GM23338 (cell line): ENCODE measurements around the gene IGF2BP1. TPM values are rescaled to one million over a fixed set of nuclear protein-coding genes. Genes with fewer than 3 reads are reported as not detected.

Experiments used
- ATAC-seq: fragments of 200-7000 bp; cut with Tn5 transposase; 3 replicates; pipeline ENCODE4 v1.9.1; 2020
- DNase-seq: peaks from one replicate; pipeline ENCODE4 v3.0.0-alpha.2; 2015; ENCODE audit warnings: low spot score
- H2AFZ ChIP-seq: fragments of 200-600 bp; sonication (generic); 2 replicates; pipeline ENCODE4 v1.8.0; 2016; ENCODE audit warnings: antibody characterized with exemption, mild to moderate bottlenecking, moderate library complexity
- H3F3A ChIP-seq: fragments of 200-600 bp; sonication (generic); replicated peaks from 2 replicates; pipeline ENCODE4 v1.8.0; 2017; ENCODE audit warnings: antibody characterized with exemption, mixed run types, low read depth
- H3K27ac ChIP-seq: fragments of 200-600 bp; sonication (generic); 2 replicates; pipeline ENCODE4 v1.6.1; 2016; ENCODE audit warnings: low read depth
- H3K27me3 ChIP-seq: fragments of 200-600 bp; sonication (generic); 2 replicates; pipeline ENCODE4 v1.8.0; 2016; ENCODE audit warnings: mild to moderate bottlenecking, mixed run types, moderate library complexity; ENCODE audit not compliant: insufficient read depth
- H3K36me3 ChIP-seq: fragments of 200-600 bp; sonication (generic); 2 replicates; pipeline ENCODE4 v1.8.0; 2016; ENCODE audit warnings: mild to moderate bottlenecking; ENCODE audit not compliant: insufficient read depth
- H3K4me1 ChIP-seq: fragments of 200-600 bp; sonication (generic); 2 replicates; pipeline ENCODE4 v1.8.0; 2016; ENCODE audit warnings: mild to moderate bottlenecking, moderate library complexity; ENCODE audit not compliant: insufficient read depth
- H3K4me2 ChIP-seq: fragments of 200-600 bp; sonication (generic); 2 replicates; pipeline ENCODE4 v1.7.1; 2017; ENCODE audit warnings: mixed run types
- H3K4me3 ChIP-seq: fragments of 200-600 bp; sonication (generic); 2 replicates; pipeline ENCODE4 v1.6.1; 2016; ENCODE audit warnings: mixed run types
- H3K79me2 ChIP-seq: fragments of 200-600 bp; sonication (generic); replicated peaks from 2 replicates; pipeline ENCODE4 v1.8.0; 2017; ENCODE audit warnings: mild to moderate bottlenecking; ENCODE audit not compliant: insufficient read depth
- H3K9me2 ChIP-seq: fragments of 200-600 bp; sonication (generic); 2 replicates; pipeline ENCODE4 v1.8.0; 2017; ENCODE audit not compliant: insufficient read depth
- H4K20me1 ChIP-seq: fragments of 200-600 bp; sonication (generic); replicated peaks from 2 replicates; pipeline ENCODE4 v1.8.0; 2017; ENCODE audit warnings: mild to moderate bottlenecking; ENCODE audit not compliant: insufficient read depth
- H3K27ac Mint-ChIP-seq: 2 replicates; pipeline ENCODE4 v1.8.0; 2020; ENCODE audit warnings: inconsistent platforms, mild to moderate bottlenecking, moderate library complexity, mixed read lengths
- H3K27me3 Mint-ChIP-seq: 3 replicates; pipeline ENCODE4 v1.8.0; 2022; ENCODE audit warnings: low read depth, mild to moderate bottlenecking, moderate library complexity, mixed read lengths, inconsistent platforms; ENCODE audit not compliant: insufficient read depth, poor library complexity
- H3K36me3 Mint-ChIP-seq: 3 replicates; pipeline ENCODE4 v1.8.0; 2021; ENCODE audit warnings: low read depth, mild to moderate bottlenecking, inconsistent platforms, moderate library complexity, mixed read lengths
- H3K4me1 Mint-ChIP-seq: 3 replicates; pipeline ENCODE4 v1.8.0; 2020; ENCODE audit warnings: mild to moderate bottlenecking, inconsistent platforms, mixed read lengths
- H3K4me3 Mint-ChIP-seq: 3 replicates; pipeline ENCODE4 v1.8.0; 2021; ENCODE audit warnings: moderate library complexity, mild to moderate bottlenecking, inconsistent platforms, mixed read lengths
- H3K9me3 Mint-ChIP-seq: 3 replicates; pipeline ENCODE4 v1.8.0; 2020; ENCODE audit warnings: moderate library complexity, mild to moderate bottlenecking, inconsistent platforms, mixed read lengths
- ETS1 ChIP-seq: IDR thresholded peaks from 2 replicates; pipeline ENCODE4 v1.6.1; 2016; ENCODE audit warnings: antibody characterized with exemption
- EZH2phosphoT487 ChIP-seq: fragments of 200-600 bp; sonication (generic); IDR thresholded peaks from one replicate; pipeline ENCODE4 v1.8.1; 2018; ENCODE audit warnings: antibody characterized with exemption; ENCODE audit not compliant: unreplicated experiment
- polyA plus RNA-seq: library from polyadenylated mRNA; unstranded; fragments of >200 nt; fragmentation: Nextera tagmentation; extraction: Ambion mirVana; gene quantifications from 2 replicates; pipeline ENCODE4 v1.2.1, GENCODE V29; 2016
- total RNA-seq: library from RNA; depleted of rRNA; stranded (reverse); fragments of >200 nt; shearing (Covaris generic); gene quantifications from 2 replicates; pipeline ENCODE4 v1.2.3, GENCODE V29; 2014
- TF ChIP-seq, protein P1 (sequence below): fragments of 250-450 bp; sonication (Bioruptor Pico); IDR thresholded peaks from 2 replicates; pipeline ENCODE4 v1.5.0; 2020; ENCODE audit warnings: mild to moderate bottlenecking, moderate library complexity

Gene IGF2BP1
- total and polyA plus RNA-seq, 2 experiments from 2014 or later: 68.6 to 249 TPM

GRCh38 chr17:49015179-49015923, 18.2 kb downstream of the IGF2BP1 start:
- no peak for TF ChIP-seq ETS1
- TF ChIP-seq, protein P1, sequence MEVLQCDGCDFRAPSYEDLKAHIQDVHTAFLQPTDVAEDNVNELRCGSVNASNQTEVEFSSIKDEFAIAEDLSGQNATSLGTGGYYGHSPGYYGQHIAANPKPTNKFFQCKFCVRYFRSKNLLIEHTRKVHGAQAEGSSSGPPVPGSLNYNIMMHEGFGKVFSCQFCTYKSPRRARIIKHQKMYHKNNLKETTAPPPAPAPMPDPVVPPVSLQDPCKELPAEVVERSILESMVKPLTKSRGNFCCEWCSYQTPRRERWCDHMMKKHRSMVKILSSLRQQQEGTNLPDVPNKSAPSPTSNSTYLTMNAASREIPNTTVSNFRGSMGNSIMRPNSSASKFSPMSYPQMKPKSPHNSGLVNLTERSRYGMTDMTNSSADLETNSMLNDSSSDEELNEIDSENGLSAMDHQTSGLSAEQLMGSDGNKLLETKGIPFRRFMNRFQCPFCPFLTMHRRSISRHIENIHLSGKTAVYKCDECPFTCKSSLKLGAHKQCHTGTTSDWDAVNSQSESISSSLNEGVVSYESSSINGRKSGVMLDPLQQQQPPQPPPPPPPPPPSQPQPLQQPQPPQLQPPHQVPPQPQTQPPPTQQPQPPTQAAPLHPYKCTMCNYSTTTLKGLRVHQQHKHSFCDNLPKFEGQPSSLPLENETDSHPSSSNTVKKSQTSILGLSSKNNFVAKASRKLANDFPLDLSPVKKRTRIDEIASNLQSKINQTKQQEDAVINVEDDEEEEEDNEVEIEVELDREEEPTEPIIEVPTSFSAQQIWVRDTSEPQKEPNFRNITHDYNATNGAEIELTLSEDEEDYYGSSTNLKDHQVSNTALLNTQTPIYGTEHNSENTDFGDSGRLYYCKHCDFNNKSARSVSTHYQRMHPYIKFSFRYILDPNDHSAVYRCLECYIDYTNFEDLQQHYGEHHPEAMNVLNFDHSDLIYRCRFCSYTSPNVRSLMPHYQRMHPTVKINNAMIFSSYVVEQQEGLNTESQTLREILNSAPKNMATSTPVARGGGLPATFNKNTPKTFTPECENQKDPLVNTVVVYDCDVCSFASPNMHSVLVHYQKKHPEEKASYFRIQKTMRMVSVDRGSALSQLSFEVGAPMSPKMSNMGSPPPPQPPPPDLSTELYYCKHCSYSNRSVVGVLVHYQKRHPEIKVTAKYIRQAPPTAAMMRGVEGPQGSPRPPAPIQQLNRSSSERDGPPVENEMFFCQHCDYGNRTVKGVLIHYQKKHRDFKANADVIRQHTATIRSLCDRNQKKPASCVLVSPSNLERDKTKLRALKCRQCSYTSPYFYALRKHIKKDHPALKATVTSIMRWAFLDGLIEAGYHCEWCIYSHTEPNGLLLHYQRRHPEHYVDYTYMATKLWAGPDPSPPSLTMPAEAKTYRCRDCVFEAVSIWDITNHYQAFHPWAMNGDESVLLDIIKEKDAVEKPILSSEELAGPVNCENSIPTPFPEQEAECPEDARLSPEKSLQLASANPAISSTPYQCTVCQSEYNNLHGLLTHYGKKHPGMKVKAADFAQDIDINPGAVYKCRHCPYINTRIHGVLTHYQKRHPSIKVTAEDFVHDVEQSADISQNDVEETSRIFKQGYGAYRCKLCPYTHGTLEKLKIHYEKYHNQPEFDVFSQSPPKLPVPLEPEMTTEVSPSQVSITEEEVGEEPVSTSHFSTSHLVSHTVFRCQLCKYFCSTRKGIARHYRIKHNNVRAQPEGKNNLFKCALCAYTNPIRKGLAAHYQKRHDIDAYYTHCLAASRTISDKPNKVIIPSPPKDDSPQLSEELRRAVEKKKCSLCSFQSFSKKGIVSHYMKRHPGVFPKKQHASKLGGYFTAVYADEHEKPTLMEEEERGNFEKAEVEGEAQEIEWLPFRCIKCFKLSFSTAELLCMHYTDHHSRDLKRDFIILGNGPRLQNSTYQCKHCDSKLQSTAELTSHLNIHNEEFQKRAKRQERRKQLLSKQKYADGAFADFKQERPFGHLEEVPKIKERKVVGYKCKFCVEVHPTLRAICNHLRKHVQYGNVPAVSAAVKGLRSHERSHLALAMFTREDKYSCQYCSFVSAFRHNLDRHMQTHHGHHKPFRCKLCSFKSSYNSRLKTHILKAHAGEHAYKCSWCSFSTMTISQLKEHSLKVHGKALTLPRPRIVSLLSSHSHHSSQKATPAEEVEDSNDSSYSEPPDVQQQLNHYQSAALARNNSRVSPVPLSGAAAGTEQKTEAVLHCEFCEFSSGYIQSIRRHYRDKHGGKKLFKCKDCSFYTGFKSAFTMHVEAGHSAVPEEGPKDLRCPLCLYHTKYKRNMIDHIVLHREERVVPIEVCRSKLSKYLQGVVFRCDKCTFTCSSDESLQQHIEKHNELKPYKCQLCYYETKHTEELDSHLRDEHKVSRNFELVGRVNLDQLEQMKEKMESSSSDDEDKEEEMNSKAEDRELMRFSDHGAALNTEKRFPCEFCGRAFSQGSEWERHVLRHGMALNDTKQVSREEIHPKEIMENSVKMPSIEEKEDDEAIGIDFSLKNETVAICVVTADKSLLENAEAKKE (CRISPR knock-in tag): no peak
- TF ChIP-seq EZH2phosphoT487: no peak
- peak overlapping the region; percentile 99 for H3K27ac ChIP-seq
- peaks cover 75% of the 10 kb centered on the region for H3K4me1 Mint-ChIP-seq
- H3K79me2 ChIP-seq: peaks cover 95% of the 10 kb centered on the region
- no peaks in the 10 kb centered on the region for H3K9me3 Mint-ChIP-seq
- H3K4me2 ChIP-seq: peak overlapping the region; percentile 87
- peaks cover 45% of the 10 kb centered on the region for H3K27me3 Mint-ChIP-seq
- peak overlapping the region; percentile 68 for H3K4me3 Mint-ChIP-seq
- H2AFZ ChIP-seq: no peak overlapping the region
- H3K27me3 ChIP-seq: no peaks in the 10 kb centered on the region
- peaks cover 53% of the 10 kb centered on the region for H3F3A ChIP-seq
- H3K36me3 ChIP-seq: peaks cover 10% of the 10 kb centered on the region; the same call in 1 of the 2 replicates
- peaks cover 72% of the 10 kb centered on the region for H4K20me1 ChIP-seq
- ATAC-seq: no peak
- H3K27ac Mint-ChIP-seq: peak overlapping the region; percentile 88
- H3K36me3 Mint-ChIP-seq: peaks cover 57% of the 10 kb centered on the region
- H3K4me1 ChIP-seq: peaks cover 81% of the 10 kb centered on the region
- H3K4me3 ChIP-seq: no peak overlapping the region
- no peak for DNase-seq
- H3K9me2 ChIP-seq: peaks cover 3% of the 10 kb centered on the region; the same call in 1 of the 2 replicates
